Stimulated activated CD4-positive, alpha-beta T cell treated with anti-CD3 and anti-CD28 coated beads, Interleukin-12 subunit alpha, Interleukin-12 subunit beta, amount 100 ng/mL, for 48 hours (primary cell): ENCODE measurements around the gene IRF2.

Source experiments
- DNase-seq, 3 donors: peaks; one replicate each; pipeline ENCODE4 v3.0.0-alpha.2; 2020; ENCODE audit warnings: low read depth in 2 of 3, low spot score in 1 of 3

The IRF2 gene

GRCh38 chr4:184370711-184371389 lies 103.5 kb downstream of the IRF2 start:
- DNase-seq = no peak

- no peak for DNase-seq
These were observed 104.5 kb downstream of the IRF2 start for GRCh38 chr4:184369871-184370270.

- no peak for DNase-seq
These were observed 105.6 kb downstream of the IRF2 start for GRCh38 chr4:184368731-184369130.

GRCh38 chr4:184368290-184368689 lies 106.1 kb downstream of the IRF2 start:
- no peak for DNase-seq

GRCh38 chr4:184364100-184364921 lies 110.0 kb downstream of the IRF2 start:
- no peak for DNase-seq

- DNase-seq = no peak
These were observed 111.1 kb downstream of the IRF2 start for GRCh38 chr4:184363258-184363657.

- no peak for DNase-seq
These were observed 112.0 kb downstream of the IRF2 start for GRCh38 chr4:184362396-184362795.

GRCh38 chr4:184361443-184361842 lies 112.9 kb downstream of the IRF2 start:
- DNase-seq = no peak

- DNase-seq = no peak
These were observed 114.5 kb downstream of the IRF2 start for GRCh38 chr4:184359888-184360287.

GRCh38 chr4:184358521-184359232 lies 115.7 kb downstream of the IRF2 start:
- DNase-seq = no peak

GRCh38 chr4:184357772-184358171 lies 116.6 kb downstream of the IRF2 start:
- DNase-seq = no peak

- no peak for DNase-seq
These were observed 117.2 kb downstream of the IRF2 start for GRCh38 chr4:184357165-184357564.

- no peak for DNase-seq
These were observed 118.0 kb downstream of the IRF2 start for GRCh38 chr4:184356366-184356765.

- DNase-seq = no peak
These were observed 118.5 kb downstream of the IRF2 start for GRCh38 chr4:184355857-184356256.

- DNase-seq = no peak
These were observed 119.2 kb downstream of the IRF2 start for GRCh38 chr4:184355111-184355604.

- DNase-seq = no peak
These were observed 121.5 kb downstream of the IRF2 start for GRCh38 chr4:184352891-184353290.

GRCh38 chr4:184351560-184352451 lies 122.5 kb downstream of the IRF2 start:
- DNase-seq = no peak

- no peak for DNase-seq
These were observed 123.4 kb downstream of the IRF2 start for GRCh38 chr4:184350964-184351363.

- no peak for DNase-seq
These were observed 124.0 kb downstream of the IRF2 start for GRCh38 chr4:184350213-184350817.

- no peak for DNase-seq
These were observed 124.9 kb downstream of the IRF2 start for GRCh38 chr4:184349283-184350039.
